Tibial nerve (tissue), 4 donors: ENCODE measurements around the gene MAP3K4.

Experiments used
- EP300 ChIP-seq, 2 donors: sonication (generic); formaldehyde crosslinking; IDR thresholded peaks; one replicate each; pipeline ENCODE4 v1.6.1; 2017; ENCODE audit warnings: antibody characterized with exemption in 2 of 2, mild to moderate bottlenecking in 1 of 2
- POLR2A ChIP-seq, 2 donors: fragments of 450-650 bp; IDR thresholded peaks; one replicate each; pipeline ENCODE4 v1.6.1; 2017; ENCODE audit warnings: antibody characterized with exemption in 2 of 2, mild to moderate bottlenecking in 2 of 2, moderate library complexity in 2 of 2
- TF ChIP-seq, protein P1 (sequence below), 5 experiments: fragments of 200-600 bp in 3 of 5; fragments of 450-650 bp in 2 of 5; sonication (generic) in 3 of 5; IDR thresholded peaks; one replicate each; pipeline ENCODE4 v1.5.1; 2016 to 2019; ENCODE audit warnings: antibody characterized with exemption in 5 of 5, mild to moderate bottlenecking in 3 of 5, moderate library complexity in 2 of 5

DNA sequence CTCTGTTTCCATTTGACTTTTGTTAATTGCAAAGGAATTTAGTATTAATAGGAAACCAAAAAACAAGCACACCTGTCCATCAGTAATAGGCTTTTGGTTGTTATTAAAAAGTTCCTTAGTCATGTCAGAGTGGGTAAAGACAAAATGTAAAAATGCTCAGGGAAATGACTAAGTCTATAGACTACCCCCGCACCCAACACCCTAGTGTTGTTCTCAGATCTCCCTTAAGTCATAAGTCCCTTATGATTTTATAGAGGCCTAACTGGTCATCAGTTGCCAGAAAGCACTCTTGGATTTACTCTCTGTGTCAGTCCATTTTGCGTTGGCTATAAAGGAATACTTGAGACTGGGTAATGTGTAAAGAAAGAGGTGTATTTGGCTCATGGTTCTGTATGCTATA lies 52.8 kb downstream of the MAP3K4 start:
- no peak for TF ChIP-seq EP300 (IDR thresholded peaks at IDR 0.05)
- TF ChIP-seq, protein P1, sequence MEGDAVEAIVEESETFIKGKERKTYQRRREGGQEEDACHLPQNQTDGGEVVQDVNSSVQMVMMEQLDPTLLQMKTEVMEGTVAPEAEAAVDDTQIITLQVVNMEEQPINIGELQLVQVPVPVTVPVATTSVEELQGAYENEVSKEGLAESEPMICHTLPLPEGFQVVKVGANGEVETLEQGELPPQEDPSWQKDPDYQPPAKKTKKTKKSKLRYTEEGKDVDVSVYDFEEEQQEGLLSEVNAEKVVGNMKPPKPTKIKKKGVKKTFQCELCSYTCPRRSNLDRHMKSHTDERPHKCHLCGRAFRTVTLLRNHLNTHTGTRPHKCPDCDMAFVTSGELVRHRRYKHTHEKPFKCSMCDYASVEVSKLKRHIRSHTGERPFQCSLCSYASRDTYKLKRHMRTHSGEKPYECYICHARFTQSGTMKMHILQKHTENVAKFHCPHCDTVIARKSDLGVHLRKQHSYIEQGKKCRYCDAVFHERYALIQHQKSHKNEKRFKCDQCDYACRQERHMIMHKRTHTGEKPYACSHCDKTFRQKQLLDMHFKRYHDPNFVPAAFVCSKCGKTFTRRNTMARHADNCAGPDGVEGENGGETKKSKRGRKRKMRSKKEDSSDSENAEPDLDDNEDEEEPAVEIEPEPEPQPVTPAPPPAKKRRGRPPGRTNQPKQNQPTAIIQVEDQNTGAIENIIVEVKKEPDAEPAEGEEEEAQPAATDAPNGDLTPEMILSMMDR (IDR thresholded peaks at IDR 0.05): no peak
- no peak for TF ChIP-seq POLR2A (IDR thresholded peaks at IDR 0.05)
